Stimulated activated CD8-positive, alpha-beta memory T cell treated with anti-CD3 and anti-CD28 coated beads, Interleukin-7, amount 100 ng/mL, for 1 hour (primary cell): ENCODE results near the gene RAB13.

Experiments
- DNase-seq, 2 donors: peaks; one replicate each; pipeline ENCODE4 v3.0.0-alpha.2; 2020; ENCODE audit warnings: low read depth in 2 of 2

RAB13 gene

GRCh38 chr1:153933430-153933829 is 52.7 kb downstream of the RAB13 start:
- DNase-seq, result no peak

- DNase-seq, result no peak
Observed at GRCh38 chr1:153932156-153933131, 53.7 kb downstream of the RAB13 start.
